HG03575 (cell line): ENCODE results near the gene ZFY.

Experiments used
- ATAC-seq: cut with Tn5 transposase; IDR thresholded peaks from one replicate; pipeline ENCODE4 v1.9.1; 2021; ENCODE audit not compliant: unreplicated experiment, insufficient number of reproducible peaks, low FRiP score; ENCODE audit errors: extremely low read depth

The ZFY gene

GRCh38 chrY:2934861-2935715 lies at the start of gene ZFY:
TSS of gene ZFY (plus strand) at chrY:2935381. CDS start at chrY:2953937, 18,556 bp downstream.
- ATAC-seq, result no peak

- ATAC-seq, result no peak
Observed at GRCh38 chrY:2885880-2886279, 49.3 kb upstream of the ZFY start.

GRCh38 chrY:2887386-2887785 lies 47.8 kb upstream of the ZFY start:
- ATAC-seq, result no peak

GRCh38 chrY:2887955-2888354 lies 47.2 kb upstream of the ZFY start:
- no peak for ATAC-seq

GRCh38 chrY:2893471-2893870 lies 41.7 kb upstream of the ZFY start:
- no peak for ATAC-seq

- ATAC-seq, result no peak
Observed at GRCh38 chrY:2896050-2896449, 39.1 kb upstream of the ZFY start.

GRCh38 chrY:2907356-2907755 lies 27.8 kb upstream of the ZFY start:
- no peak for ATAC-seq

- ATAC-seq, result no peak
Observed at GRCh38 chrY:2913066-2913815, 21.9 kb upstream of the ZFY start.

GRCh38 chrY:2934078-2934477 lies 1.1 kb upstream of the ZFY start:
- ATAC-seq, result no peak

GRCh38 chrY:2935716-2936435 lies 695 bp downstream of the ZFY start:
- ATAC-seq, result no peak

GRCh38 chrY:2936436-2936750 lies 1.2 kb downstream of the ZFY start:
- no peak for ATAC-seq

- no peak for ATAC-seq
Observed at GRCh38 chrY:2937149-2937548, 2.0 kb downstream of the ZFY start.

- ATAC-seq, result no peak
Observed at GRCh38 chrY:2949590-2950252, 14.5 kb downstream of the ZFY start.

GRCh38 chrY:2950655-2951054 lies 15.5 kb downstream of the ZFY start:
- no peak for ATAC-seq

- no peak for ATAC-seq
Observed at GRCh38 chrY:2952912-2953311, 17.7 kb downstream of the ZFY start.

GRCh38 chrY:2954735-2955134 lies 19.6 kb downstream of the ZFY start:
- ATAC-seq, result no peak

GRCh38 chrY:2955561-2955960 lies 20.4 kb downstream of the ZFY start:
- ATAC-seq, result no peak

GRCh38 chrY:2962061-2962460 lies 26.9 kb downstream of the ZFY start:
- ATAC-seq, result no peak

GRCh38 chrY:2964814-2965213 lies 29.6 kb downstream of the ZFY start:
- no peak for ATAC-seq
